ENCODE results near the gene MLST8. TPM values are rescaled to one million over a fixed set of nuclear protein-coding genes. Genes with fewer than 3 reads are reported as not detected.

MLST8 gene
- total and polyA plus RNA-seq, 2 of the 8 experiments (the other 6 are each of a cell fraction or from before 2014, with no cell fraction given), result 67.6 to 321 TPM

GRCh38 chr16:2244926-2245795, 39.9 kb downstream of the MLST8 start:
- no peak overlapping the region for H3K27ac ChIP-seq (ENCODE audit: low read depth, low read length)
- peaks cover 4 to 19% of the 10 kb centered on the region in 2 experiments for H4K20me1 ChIP-seq (replicated peaks in 1 of 2; ENCODE audit: control insufficient read depth in 1 of 2, insufficient read depth in 2 of 2, low read length in 2 of 2)
- WGBS, 2 experiments (ENCODE audit: extremely low coverage in 1 of 2, insufficient coverage in 1 of 2, insufficient read length in 1 of 2, insufficient replicate concordance in 2 of 2, low coverage in 1 of 2, low lambda C conversion rate in 2 of 2, missing lambda C conversion rate in 1 of 2), result 97% methylated on average over 28 of the region's 30 CpGs; no CpG with 5 or more reads in 1 of the 2 experiments
- no peak overlapping the region for H4K8ac ChIP-seq (ENCODE audit: extremely low read depth, insufficient read depth, low read length)
- H3K23me2 ChIP-seq (ENCODE audit: low read depth, low read length), result peaks cover under 1% of the 10 kb centered on the region; the same call in 1 of the 2 replicates
- no peak overlapping the region for H3K9ac ChIP-seq (replicated peaks in 1 of 4; ENCODE audit: extremely low read depth in 1 of 4, low read depth in 3 of 4, low read length in 3 of 4)
- no peak overlapping the region for H3K18ac ChIP-seq (ENCODE audit: extremely low read depth, low read length)
- no peak overlapping the region for H2BK20ac ChIP-seq (ENCODE audit: low read length)
- no peak overlapping the region for H3K4me3 ChIP-seq (ENCODE audit: extremely low read depth in 1 of 4, insufficient read depth in 2 of 4, low read depth in 3 of 4, low read length in 4 of 4)
- FAIRE-seq (no peak), DNase-seq (ENCODE audit: low read depth in 1 of 2, low spot score in 2 of 2) (no peak)
- peaks cover under 1% of the 10 kb centered on the region for H3K79me1 ChIP-seq (ENCODE audit: low read depth, low read length)
- H3K4me2 ChIP-seq (ENCODE audit: insufficient read depth in 1 of 2, low read depth in 2 of 2, low read length in 2 of 2), result no peak overlapping the region
- no peak overlapping the region for H2AK5ac ChIP-seq (ENCODE audit: low read depth, low read length)
- peaks cover 0 to 14% of the 10 kb centered on the region in 2 experiments; a peak in 2 of 4 replicates for H3K79me2 ChIP-seq (ENCODE audit: control insufficient read depth in 1 of 2, insufficient read depth in 2 of 2, low read length in 2 of 2)
- ChIA-PET CTCF (ENCODE audit: partially characterized antibody) (interaction anchor here (0.5 to 2.1 kb wide), 5 partner anchors 10 to 256 kb away, joined by 3 to 9 read pairs (median 4); partner anchors contain the start of gene DNASE1L2), POLR2A (ENCODE audit: partially characterized antibody) (interaction anchor here (0.9 to 1.9 kb wide), 5 partner anchors 8 to 222 kb away, joined by 3 to 5 read pairs (median 3); partner anchors contain the start of gene TRAF7)
- no peak overlapping the region for H4K5ac ChIP-seq (ENCODE audit: insufficient read length, low read depth, low read length)
- no peaks in the 10 kb centered on the region for H3K9me3 ChIP-seq (ENCODE audit: insufficient read depth in 2 of 2, low read depth in 1 of 2, low read length in 1 of 2)
- no peak overlapping the region for H2BK120ac ChIP-seq (replicated peaks; ENCODE audit: low read depth, low read length)
- peaks cover 18 to 45% (median 30%) of the 10 kb centered on the region in 4 experiments for H3K36me3 ChIP-seq (ENCODE audit: control insufficient read depth in 2 of 4, insufficient read depth in 4 of 4, low read length in 3 of 4)
- H2BK12ac ChIP-seq (ENCODE audit: low read depth, low read length), result no peak overlapping the region
- no peaks in the 10 kb centered on the region for H3K27me3 ChIP-seq (replicated peaks in 1 of 4; ENCODE audit: control insufficient read depth in 3 of 4, extremely low read depth in 1 of 4, insufficient read depth in 3 of 4, low read length in 3 of 4)
- no peak overlapping the region for H3K14ac ChIP-seq (ENCODE audit: insufficient read length)
- no peak overlapping the region for H2AFZ ChIP-seq (ENCODE audit: low read length)
- peaks cover 0 to 2% (median 0%) of the 10 kb centered on the region in 4 experiments; a peak in 3 of 7 replicates for H3K4me1 ChIP-seq (replicated peaks in 1 of 4; ENCODE audit: control insufficient read depth in 3 of 4, insufficient read depth in 4 of 4, low read length in 3 of 4)
- no peak overlapping the region for H3K56ac ChIP-seq (replicated peaks; ENCODE audit: insufficient read length, low read depth, low read length)
- H3K4ac ChIP-seq (replicated peaks; ENCODE audit: insufficient read length, low read depth, low read length), result no peak overlapping the region
- no peak overlapping the region for H3K23ac ChIP-seq (ENCODE audit: insufficient read length)
- no peak overlapping the region for H2BK5ac ChIP-seq (ENCODE audit: low read depth, low read length)
- TF ChIP-seq SP2 (IDR thresholded peaks at IDR 0.05; ENCODE audit: low read length), result no peak
- no peak for TF ChIP-seq ZNF274 (IDR thresholded peaks at IDR 0.05; ENCODE audit: borderline replicate concordance, extremely low read depth, low read length)
- TF ChIP-seq ATF2 (IDR thresholded peaks at IDR 0.05; ENCODE audit: low read length), result no peak
- no peak for TF ChIP-seq HDAC2 (IDR thresholded peaks at IDR 0.05; ENCODE audit: borderline replicate concordance in 1 of 2, low read depth in 2 of 2, low read length in 2 of 2)
- no peak for TF ChIP-seq NRF1 (IDR thresholded peaks at IDR 0.05; ENCODE audit: low read depth, low read length)
- TF ChIP-seq SAP30 (IDR thresholded peaks at IDR 0.05; ENCODE audit: insufficient read depth, insufficient replicate concordance, low read length), result no peak
- no peak overlapping the region for H4K91ac ChIP-seq (replicated peaks; ENCODE audit: insufficient read length, low read length)
- no peak overlapping the region for H2BK15ac ChIP-seq (ENCODE audit: low read length)

All from H1 (cell line).